ENCODE measurements around the gene FAM3B.

DNA sequence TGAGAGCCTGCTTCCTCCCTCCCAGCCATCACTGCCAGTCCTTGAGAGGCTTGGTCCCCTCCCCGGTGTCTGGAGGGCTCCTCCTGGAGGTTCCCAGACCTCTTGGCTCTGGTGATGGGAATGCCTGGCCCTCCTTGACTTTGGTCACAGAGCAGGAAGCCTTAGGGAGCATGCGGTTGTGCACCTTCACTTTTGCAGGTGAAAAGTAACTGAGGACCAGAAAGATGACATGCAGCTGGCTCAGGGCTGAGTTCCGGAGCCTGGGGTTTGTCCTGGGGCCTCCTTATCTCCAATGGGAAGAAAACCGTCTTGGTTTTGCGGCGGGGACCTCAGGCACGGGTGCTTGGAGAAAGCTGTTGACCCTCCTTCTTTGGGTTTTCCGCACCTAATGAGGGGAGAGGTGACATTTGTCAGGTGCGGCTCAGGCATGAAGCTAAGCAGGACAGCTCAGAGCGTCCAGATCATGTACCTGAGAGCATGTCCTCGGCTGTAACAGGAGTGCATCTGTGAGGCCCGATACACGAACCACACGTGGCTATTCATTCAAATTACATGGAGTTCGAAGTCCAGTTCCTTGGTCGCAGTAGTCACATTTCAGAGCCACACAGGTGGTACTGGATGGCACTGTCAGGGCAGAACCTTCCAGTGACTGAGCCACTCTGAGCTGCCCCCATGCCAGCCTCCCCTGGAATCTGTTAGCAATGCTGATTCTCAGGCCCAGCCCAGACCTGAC lies 44.6 kb downstream of the FAM3B start:
- TF ChIP-seq, protein P1, sequence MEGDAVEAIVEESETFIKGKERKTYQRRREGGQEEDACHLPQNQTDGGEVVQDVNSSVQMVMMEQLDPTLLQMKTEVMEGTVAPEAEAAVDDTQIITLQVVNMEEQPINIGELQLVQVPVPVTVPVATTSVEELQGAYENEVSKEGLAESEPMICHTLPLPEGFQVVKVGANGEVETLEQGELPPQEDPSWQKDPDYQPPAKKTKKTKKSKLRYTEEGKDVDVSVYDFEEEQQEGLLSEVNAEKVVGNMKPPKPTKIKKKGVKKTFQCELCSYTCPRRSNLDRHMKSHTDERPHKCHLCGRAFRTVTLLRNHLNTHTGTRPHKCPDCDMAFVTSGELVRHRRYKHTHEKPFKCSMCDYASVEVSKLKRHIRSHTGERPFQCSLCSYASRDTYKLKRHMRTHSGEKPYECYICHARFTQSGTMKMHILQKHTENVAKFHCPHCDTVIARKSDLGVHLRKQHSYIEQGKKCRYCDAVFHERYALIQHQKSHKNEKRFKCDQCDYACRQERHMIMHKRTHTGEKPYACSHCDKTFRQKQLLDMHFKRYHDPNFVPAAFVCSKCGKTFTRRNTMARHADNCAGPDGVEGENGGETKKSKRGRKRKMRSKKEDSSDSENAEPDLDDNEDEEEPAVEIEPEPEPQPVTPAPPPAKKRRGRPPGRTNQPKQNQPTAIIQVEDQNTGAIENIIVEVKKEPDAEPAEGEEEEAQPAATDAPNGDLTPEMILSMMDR (IDR thresholded peaks at IDR 0.05): no peak
- TF ChIP-seq ZFX (IDR thresholded peaks at IDR 0.05; ENCODE audit: borderline replicate concordance): no peak
